SK-N-SH (cell line): ENCODE results near the gene OXSR1.
"Not testable (repeated sequence)": the region's sequence is repeated elsewhere in the genome, so short reads cannot be mapped to it uniquely, and the experiment has no call there.

Experiments used
- RFX5 ChIP-seq: IDR thresholded peaks from 2 replicates; pipeline ENCODE4 v1.6.1; 2012; ENCODE audit warnings: mild to moderate bottlenecking, improper control_type of control experiment, low read length
- TF ChIP-seq, protein P1 (sequence below): IDR thresholded peaks from 2 replicates; pipeline ENCODE4 v1.6.1; 2012; ENCODE audit warnings: mild to moderate bottlenecking, low read depth, low read length, moderate library complexity
- TF ChIP-seq, protein P2 (sequence below): fragments of 200-600 bp; sonication (generic); IDR thresholded peaks from 2 replicates; pipeline ENCODE4 v1.6.1; 2017; ENCODE audit warnings: antibody characterized with exemption, mild to moderate bottlenecking, moderate library complexity
- TF ChIP-seq, protein P3 (sequence below): IDR thresholded peaks from 2 replicates; pipeline ENCODE4 v1.4.0; 2012; ENCODE audit warnings: low read depth, borderline replicate concordance

DNA sequence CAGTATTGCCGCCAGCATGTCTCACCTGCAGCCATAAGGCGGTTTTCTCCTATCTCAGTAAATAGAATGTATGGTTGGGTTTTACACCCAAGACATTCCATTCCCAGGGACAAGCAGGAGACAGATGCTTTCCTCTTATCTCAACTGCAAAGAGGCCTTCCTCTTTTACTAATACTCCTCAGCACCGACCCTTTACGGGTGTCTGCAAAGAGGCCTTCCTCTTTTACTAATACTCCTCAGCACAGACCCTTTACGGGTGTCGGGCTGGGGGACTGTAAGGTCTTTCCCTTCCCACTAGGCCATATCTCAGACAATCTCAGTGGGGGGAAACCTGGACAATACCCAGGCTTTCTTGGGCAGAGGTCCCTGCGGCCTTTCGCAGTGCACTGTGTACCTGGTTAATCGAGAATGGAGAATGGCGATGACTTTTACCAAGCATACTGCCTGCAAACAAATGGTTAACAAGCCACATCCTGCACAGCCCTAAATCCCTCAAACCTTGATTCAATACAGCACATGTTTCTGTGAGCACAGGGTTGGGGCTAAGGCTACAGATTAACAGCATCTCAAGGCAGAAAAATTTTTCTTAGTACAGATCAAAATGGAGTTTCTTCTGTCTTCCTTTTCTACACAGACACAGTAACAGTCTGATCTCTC lies 29.6 kb upstream of the OXSR1 start:
- TF ChIP-seq, protein P1, sequence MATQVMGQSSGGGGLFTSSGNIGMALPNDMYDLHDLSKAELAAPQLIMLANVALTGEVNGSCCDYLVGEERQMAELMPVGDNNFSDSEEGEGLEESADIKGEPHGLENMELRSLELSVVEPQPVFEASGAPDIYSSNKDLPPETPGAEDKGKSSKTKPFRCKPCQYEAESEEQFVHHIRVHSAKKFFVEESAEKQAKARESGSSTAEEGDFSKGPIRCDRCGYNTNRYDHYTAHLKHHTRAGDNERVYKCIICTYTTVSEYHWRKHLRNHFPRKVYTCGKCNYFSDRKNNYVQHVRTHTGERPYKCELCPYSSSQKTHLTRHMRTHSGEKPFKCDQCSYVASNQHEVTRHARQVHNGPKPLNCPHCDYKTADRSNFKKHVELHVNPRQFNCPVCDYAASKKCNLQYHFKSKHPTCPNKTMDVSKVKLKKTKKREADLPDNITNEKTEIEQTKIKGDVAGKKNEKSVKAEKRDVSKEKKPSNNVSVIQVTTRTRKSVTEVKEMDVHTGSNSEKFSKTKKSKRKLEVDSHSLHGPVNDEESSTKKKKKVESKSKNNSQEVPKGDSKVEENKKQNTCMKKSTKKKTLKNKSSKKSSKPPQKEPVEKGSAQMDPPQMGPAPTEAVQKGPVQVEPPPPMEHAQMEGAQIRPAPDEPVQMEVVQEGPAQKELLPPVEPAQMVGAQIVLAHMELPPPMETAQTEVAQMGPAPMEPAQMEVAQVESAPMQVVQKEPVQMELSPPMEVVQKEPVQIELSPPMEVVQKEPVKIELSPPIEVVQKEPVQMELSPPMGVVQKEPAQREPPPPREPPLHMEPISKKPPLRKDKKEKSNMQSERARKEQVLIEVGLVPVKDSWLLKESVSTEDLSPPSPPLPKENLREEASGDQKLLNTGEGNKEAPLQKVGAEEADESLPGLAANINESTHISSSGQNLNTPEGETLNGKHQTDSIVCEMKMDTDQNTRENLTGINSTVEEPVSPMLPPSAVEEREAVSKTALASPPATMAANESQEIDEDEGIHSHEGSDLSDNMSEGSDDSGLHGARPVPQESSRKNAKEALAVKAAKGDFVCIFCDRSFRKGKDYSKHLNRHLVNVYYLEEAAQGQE: not testable (repeated sequence)
- TF ChIP-seq, protein P2, sequence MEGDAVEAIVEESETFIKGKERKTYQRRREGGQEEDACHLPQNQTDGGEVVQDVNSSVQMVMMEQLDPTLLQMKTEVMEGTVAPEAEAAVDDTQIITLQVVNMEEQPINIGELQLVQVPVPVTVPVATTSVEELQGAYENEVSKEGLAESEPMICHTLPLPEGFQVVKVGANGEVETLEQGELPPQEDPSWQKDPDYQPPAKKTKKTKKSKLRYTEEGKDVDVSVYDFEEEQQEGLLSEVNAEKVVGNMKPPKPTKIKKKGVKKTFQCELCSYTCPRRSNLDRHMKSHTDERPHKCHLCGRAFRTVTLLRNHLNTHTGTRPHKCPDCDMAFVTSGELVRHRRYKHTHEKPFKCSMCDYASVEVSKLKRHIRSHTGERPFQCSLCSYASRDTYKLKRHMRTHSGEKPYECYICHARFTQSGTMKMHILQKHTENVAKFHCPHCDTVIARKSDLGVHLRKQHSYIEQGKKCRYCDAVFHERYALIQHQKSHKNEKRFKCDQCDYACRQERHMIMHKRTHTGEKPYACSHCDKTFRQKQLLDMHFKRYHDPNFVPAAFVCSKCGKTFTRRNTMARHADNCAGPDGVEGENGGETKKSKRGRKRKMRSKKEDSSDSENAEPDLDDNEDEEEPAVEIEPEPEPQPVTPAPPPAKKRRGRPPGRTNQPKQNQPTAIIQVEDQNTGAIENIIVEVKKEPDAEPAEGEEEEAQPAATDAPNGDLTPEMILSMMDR: not testable (repeated sequence)
- TF ChIP-seq, protein P3, sequence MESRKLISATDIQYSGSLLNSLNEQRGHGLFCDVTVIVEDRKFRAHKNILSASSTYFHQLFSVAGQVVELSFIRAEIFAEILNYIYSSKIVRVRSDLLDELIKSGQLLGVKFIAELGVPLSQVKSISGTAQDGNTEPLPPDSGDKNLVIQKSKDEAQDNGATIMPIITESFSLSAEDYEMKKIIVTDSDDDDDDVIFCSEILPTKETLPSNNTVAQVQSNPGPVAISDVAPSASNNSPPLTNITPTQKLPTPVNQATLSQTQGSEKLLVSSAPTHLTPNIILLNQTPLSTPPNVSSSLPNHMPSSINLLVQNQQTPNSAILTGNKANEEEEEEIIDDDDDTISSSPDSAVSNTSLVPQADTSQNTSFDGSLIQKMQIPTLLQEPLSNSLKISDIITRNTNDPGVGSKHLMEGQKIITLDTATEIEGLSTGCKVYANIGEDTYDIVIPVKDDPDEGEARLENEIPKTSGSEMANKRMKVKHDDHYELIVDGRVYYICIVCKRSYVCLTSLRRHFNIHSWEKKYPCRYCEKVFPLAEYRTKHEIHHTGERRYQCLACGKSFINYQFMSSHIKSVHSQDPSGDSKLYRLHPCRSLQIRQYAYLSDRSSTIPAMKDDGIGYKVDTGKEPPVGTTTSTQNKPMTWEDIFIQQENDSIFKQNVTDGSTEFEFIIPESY: not testable (repeated sequence)
- not testable (repeated sequence) for TF ChIP-seq RFX5
